Lower lobe of right lung (tissue), 2 donors: ENCODE results near the gene RTEL1. TPM values are rescaled to one million over a fixed set of nuclear protein-coding genes. Genes with fewer than 3 reads are reported as not detected.

Experiments used
- ATAC-seq, 2 donors: fragments of 200-7000 bp; cut with Tn5 transposase; one replicate each; pipeline ENCODE4 v1.9.1; 2020 to 2022; ENCODE audit warnings: mild to moderate bottlenecking in 2 of 2, moderate library complexity in 2 of 2
- DNase-seq: peaks from one replicate; pipeline ENCODE4 v3.0.0-alpha.2; 2020
- H3K27ac ChIP-seq: fragments of 200-600 bp; one replicate; pipeline ENCODE4 v1.8.0; 2022
- H3K27me3 ChIP-seq: fragments of 200-600 bp; one replicate; pipeline ENCODE4 v1.8.0; 2022; ENCODE audit warnings: low read depth
- H3K36me3 ChIP-seq: fragments of 200-600 bp; one replicate; pipeline ENCODE4 v1.8.0; 2022; ENCODE audit warnings: mild to moderate bottlenecking
- H3K4me1 ChIP-seq: fragments of 200-600 bp; one replicate; pipeline ENCODE4 v1.8.0; 2022
- H3K4me3 ChIP-seq: fragments of 200-600 bp; one replicate; pipeline ENCODE4 v1.8.0; 2022; ENCODE audit warnings: mild to moderate bottlenecking
- H3K9me3 ChIP-seq: fragments of 200-600 bp; one replicate; pipeline ENCODE4 v1.8.0; 2022
- CTCF ChIP-seq: fragments of 200-600 bp; IDR thresholded peaks from one replicate; pipeline ENCODE4 v1.8.0; 2022; ENCODE audit warnings: antibody characterized with exemption, mild to moderate bottlenecking
- intact Hi-C: fragments of 100-400 bp; cut with DNase I; formaldehyde crosslinking; loops from one replicate; pipeline ENCODE4 v1.11.0; 2022
- total RNA-seq: library from RNA; stranded (reverse); fragmentation: NEBNext Ultra II Directional; extraction: Animal tissue kit (Norgen Biotek cat#: 25700); gene quantifications from one replicate; pipeline ENCODE4 v1.2.1, GENCODE V29; 2021
- donor health status: DM: no; HTN: yes; CAD: no; lungs with severe emphysema.

Gene RTEL1
- total RNA-seq, 1 donor from 2014 or later = 23.8 TPM

DNA sequence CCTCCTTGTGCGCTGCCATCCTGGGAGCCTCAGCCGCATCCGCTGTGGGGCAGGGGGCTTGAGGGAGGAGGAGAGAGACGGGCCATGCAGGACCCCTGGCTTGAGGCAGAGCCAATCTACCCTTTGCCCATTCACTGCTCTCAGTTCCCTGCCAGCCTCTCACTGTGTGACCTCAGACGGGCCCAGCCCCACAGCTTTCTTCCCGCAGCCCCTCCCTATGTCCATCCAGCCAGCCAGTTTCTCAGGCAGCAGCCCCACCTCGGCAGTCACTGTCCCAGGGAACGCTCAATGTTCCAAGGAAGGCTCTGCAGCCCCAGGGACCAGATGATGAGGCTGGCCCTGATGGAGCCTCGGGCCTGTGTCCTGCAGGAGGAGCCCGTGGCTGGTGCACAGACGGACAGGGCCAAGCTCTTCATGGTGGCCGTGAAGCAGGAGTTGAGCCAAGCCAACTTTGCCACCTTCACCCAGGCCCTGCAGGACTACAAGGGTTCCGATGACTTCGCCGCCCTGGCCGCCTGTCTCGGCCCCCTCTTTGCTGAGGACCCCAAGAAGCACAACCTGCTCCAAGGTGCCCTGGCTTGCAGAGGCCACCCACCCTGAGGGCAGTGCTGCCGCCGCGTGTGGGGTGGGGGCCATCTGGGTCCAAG, 34.4 kb downstream of the RTEL1 start:
- intact Hi-C loops = no loop called here
- Histone ChIP-seq H3K27ac (peak overlapping the region; percentile 34), H3K4me3 (no peak overlapping the region), H3K36me3 (peaks cover 13% of the 10 kb centered on the region), H3K27me3 (no peaks in the 10 kb centered on the region), H3K4me1 (peaks cover 50% of the 10 kb centered on the region), H3K9me3 (no peaks in the 10 kb centered on the region)
- peak; percentile 41 for DNase-seq
- no peak for TF ChIP-seq CTCF
- ATAC-seq = no peak

GRCh38 chr20:63693083-63693732, 35.1 kb downstream of the RTEL1 start:
- Histone ChIP-seq H3K9me3 (no peaks in the 10 kb centered on the region), H3K36me3 (peaks cover 14% of the 10 kb centered on the region), H3K4me1 (peaks cover 48% of the 10 kb centered on the region), H3K27ac (peak overlapping the region; percentile 34), H3K4me3 (no peak overlapping the region), H3K27me3 (no peaks in the 10 kb centered on the region)
- no peak for TF ChIP-seq CTCF
- ATAC-seq = no peak
- intact Hi-C loops = no loop called here
- DNase-seq = no peak

DNA sequence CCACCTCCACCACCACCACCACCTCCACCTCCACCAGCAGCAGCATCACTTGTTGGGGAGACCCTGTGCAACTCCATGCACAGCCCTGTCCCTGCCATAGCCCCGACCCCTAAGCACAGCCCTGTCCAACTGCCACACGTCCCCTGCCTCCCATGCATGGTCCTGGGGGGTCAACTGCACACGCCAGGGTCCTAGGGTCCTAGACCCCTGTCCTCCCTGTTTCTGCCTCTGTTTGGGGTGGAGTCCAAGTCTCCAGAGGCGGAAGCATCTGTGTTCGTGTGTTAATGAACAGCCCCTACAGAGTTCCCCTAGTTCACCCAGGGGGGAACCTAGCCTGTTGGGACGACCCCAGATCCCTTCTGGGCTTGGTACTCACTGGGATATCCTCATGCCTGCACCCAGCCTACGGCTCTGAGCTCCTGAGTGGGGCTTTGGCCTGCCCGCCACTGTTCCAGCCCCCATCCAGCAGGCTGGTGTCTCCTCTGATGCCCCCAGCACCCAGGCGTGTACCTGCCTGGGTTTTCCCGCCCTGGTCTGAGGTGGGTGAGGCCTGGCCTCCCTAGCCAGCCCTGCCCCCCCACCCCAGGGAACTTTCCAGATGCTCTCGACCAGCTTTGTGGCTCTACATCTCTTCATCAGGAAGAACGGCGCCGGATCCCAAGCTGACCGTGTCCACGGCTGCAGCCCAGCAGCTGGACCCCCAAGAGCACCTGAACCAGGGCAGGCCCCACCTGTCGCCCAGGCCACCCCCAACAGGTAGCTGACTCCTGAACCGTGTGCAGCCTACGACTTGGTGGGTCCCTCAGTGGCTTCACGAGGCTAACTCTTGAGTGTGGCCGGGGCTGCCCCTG, 35.8 kb downstream of the RTEL1 start:
- no peaks in the 10 kb centered on the region for H3K27me3 ChIP-seq
- H3K27ac ChIP-seq = no peak overlapping the region
- DNase-seq = no peak
- H3K36me3 ChIP-seq = peaks cover 17% of the 10 kb centered on the region
- H3K4me1 ChIP-seq = peaks cover 48% of the 10 kb centered on the region
- TF ChIP-seq CTCF = no peak
- intact Hi-C loops = no loop called here
- ATAC-seq = no peak
- H3K9me3 ChIP-seq = no peaks in the 10 kb centered on the region
- H3K4me3 ChIP-seq = no peak overlapping the region

DNA sequence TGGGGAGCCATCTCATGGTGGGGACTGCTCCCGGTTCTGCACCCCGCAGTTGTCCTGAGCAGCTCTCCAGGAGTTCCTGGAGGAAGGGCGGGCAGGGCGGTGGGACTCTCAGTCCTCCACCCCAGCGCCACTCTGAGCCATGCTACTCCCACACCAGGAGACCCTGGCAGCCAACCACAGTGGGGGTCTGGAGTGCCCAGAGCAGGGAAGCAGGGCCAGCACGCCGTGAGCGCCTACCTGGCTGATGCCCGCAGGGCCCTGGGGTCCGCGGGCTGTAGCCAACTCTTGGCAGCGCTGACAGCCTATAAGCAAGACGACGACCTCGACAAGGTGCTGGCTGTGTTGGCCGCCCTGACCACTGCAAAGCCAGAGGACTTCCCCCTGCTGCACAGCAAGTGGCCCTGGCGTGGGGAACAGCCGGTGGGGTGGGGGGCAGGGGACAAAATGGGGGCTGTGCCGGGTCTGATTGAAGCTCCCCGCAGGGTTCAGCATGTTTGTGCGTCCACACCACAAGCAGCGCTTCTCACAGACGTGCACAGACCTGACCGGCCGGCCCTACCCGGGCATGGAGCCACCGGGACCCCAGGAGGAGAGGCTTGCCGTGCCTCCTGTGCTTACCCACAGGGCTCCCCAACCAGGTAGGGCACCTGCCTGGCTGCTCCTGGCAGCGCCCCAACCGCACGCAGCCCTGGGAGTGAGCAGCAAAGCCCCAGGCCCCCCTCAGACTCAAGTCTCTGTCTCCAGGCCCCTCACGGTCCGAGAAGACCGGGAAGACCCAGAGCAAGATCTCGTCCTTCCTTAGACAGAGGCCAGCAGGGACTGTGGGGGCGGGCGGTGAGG, 36.7 kb downstream of the RTEL1 start:
- Histone ChIP-seq H3K4me1 (peaks cover 53% of the 10 kb centered on the region), H3K27ac (no peak overlapping the region), H3K9me3 (no peaks in the 10 kb centered on the region), H3K36me3 (peaks cover 22% of the 10 kb centered on the region), H3K27me3 (no peaks in the 10 kb centered on the region), H3K4me3 (no peak overlapping the region)
- DNase-seq (no peak), ATAC-seq (no peak)
- intact Hi-C loops = no loop called here
- no peak for TF ChIP-seq CTCF
